ENCODE measurements around the gene ST3GAL3.

The ST3GAL3 gene

DNA sequence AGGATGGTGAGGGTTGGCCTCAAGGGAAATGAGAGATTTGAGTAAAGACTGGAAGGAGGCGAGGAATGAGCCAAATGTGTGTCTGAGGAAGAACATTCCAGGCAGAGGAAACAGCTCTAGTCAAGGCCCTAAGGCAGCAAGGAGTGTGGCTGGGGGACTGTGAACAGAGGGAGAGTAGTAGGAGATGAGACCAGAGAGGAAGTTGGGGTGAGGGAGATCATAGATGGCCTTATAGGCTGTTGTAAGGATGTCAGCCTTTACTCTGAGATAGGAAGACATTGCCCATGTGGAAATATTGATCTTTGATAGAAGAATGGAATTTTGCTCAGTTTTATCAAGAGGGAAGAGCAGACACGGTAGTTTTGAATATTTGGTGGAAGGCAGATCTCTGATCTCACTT, 171.1 kb downstream of the ST3GAL3 start:
- no peak overlapping the region for H2BK5ac ChIP-seq (ENCODE audit: low read length)
- H2BK15ac ChIP-seq (replicated peaks; ENCODE audit: low read depth) = no peak overlapping the region
- no peak overlapping the region for H3K4me3 ChIP-seq (ENCODE audit: low read length)
- H3K23ac ChIP-seq (ENCODE audit: low read length) = no peak overlapping the region
- H2BK120ac ChIP-seq (ENCODE audit: low read depth, low read length) = no peak overlapping the region
- no peaks in the 10 kb centered on the region for H3K27me3 ChIP-seq (ENCODE audit: insufficient read depth, low read length, poor library complexity)
- no peak overlapping the region for H3K9ac ChIP-seq (ENCODE audit: low read length)
- H3K4me2 ChIP-seq (ENCODE audit: low read length) = no peak overlapping the region
- H3K56ac ChIP-seq (ENCODE audit: low read length) = no peak overlapping the region
- no peak overlapping the region for H4K8ac ChIP-seq (ENCODE audit: low read depth, low read length)
- H3K79me1 ChIP-seq (ENCODE audit: low read length) = no peaks in the 10 kb centered on the region
- H3K4ac ChIP-seq (ENCODE audit: low read depth, low read length) = no peak overlapping the region
- no peak overlapping the region for H3K18ac ChIP-seq (ENCODE audit: low read length)
- no peaks in the 10 kb centered on the region for H3K79me2 ChIP-seq (ENCODE audit: control insufficient read depth, insufficient read depth, low read length)
- peak; percentile 18 for DNase-seq
- H4K5ac ChIP-seq (ENCODE audit: low read length) = no peak overlapping the region
- no CpG with 5 or more reads among the region's 2 CpGs for WGBS (ENCODE audit: extremely low coverage, insufficient coverage, low lambda C conversion rate)
- H3K4me1 ChIP-seq (ENCODE audit: control insufficient read depth, low read depth, low read length) = peaks cover 16% of the 10 kb centered on the region
- no peak overlapping the region for H3K27ac ChIP-seq (ENCODE audit: low read depth, low read length)
- no peaks in the 10 kb centered on the region for H3K36me3 ChIP-seq (ENCODE audit: control insufficient read depth, insufficient read depth, low read length)
- H2AK5ac ChIP-seq (ENCODE audit: low read length) = no peak overlapping the region

- H4K5ac ChIP-seq (ENCODE audit: low read length) = no peak overlapping the region
- no peak overlapping the region for H3K23ac ChIP-seq (ENCODE audit: low read length)
- H2AK5ac ChIP-seq (ENCODE audit: low read length) = no peak overlapping the region
- DNase-seq = no peak
- no CpG with 5 or more reads among the region's 4 CpGs for WGBS (ENCODE audit: extremely low coverage, insufficient coverage, low lambda C conversion rate)
- no peak overlapping the region for H3K18ac ChIP-seq (ENCODE audit: low read length)
- no peaks in the 10 kb centered on the region for H3K79me1 ChIP-seq (ENCODE audit: low read length)
- peaks cover 16% of the 10 kb centered on the region for H3K4me1 ChIP-seq (ENCODE audit: control insufficient read depth, low read depth, low read length)
- H3K56ac ChIP-seq (ENCODE audit: low read length) = no peak overlapping the region
- H3K9ac ChIP-seq (ENCODE audit: low read length) = no peak overlapping the region
- no peak overlapping the region for H3K27ac ChIP-seq (ENCODE audit: low read depth, low read length)
- H3K4me3 ChIP-seq (ENCODE audit: low read length) = no peak overlapping the region
- H2BK120ac ChIP-seq (ENCODE audit: low read depth, low read length) = no peak overlapping the region
- H3K4me2 ChIP-seq (ENCODE audit: low read length) = no peak overlapping the region
- no peaks in the 10 kb centered on the region for H3K79me2 ChIP-seq (ENCODE audit: control insufficient read depth, insufficient read depth, low read length)
- H4K8ac ChIP-seq (ENCODE audit: low read depth, low read length) = no peak overlapping the region
- no peak overlapping the region for H2BK5ac ChIP-seq (ENCODE audit: low read length)
- H2BK15ac ChIP-seq (replicated peaks; ENCODE audit: low read depth) = no peak overlapping the region
- no peaks in the 10 kb centered on the region for H3K36me3 ChIP-seq (ENCODE audit: control insufficient read depth, insufficient read depth, low read length)
- no peaks in the 10 kb centered on the region for H3K27me3 ChIP-seq (ENCODE audit: insufficient read depth, low read length, poor library complexity)
- H3K4ac ChIP-seq (ENCODE audit: low read depth, low read length) = no peak overlapping the region
Measured at GRCh38 chr1:43878854-43879253, 171.5 kb downstream of the ST3GAL3 start.

- no peak overlapping the region for H3K4me2 ChIP-seq (ENCODE audit: low read length)
- peaks cover 16% of the 10 kb centered on the region for H3K4me1 ChIP-seq (ENCODE audit: control insufficient read depth, low read depth, low read length)
- no peak overlapping the region for H2BK5ac ChIP-seq (ENCODE audit: low read length)
- H4K8ac ChIP-seq (ENCODE audit: low read depth, low read length) = no peak overlapping the region
- no peak overlapping the region for H3K4me3 ChIP-seq (ENCODE audit: low read length)
- no peak overlapping the region for H4K5ac ChIP-seq (ENCODE audit: low read length)
- no peak overlapping the region for H3K9ac ChIP-seq (ENCODE audit: low read length)
- 100% methylated on average over 1 of the region's 4 CpGs for WGBS (ENCODE audit: extremely low coverage, insufficient coverage, low lambda C conversion rate)
- H3K36me3 ChIP-seq (ENCODE audit: control insufficient read depth, insufficient read depth, low read length) = no peaks in the 10 kb centered on the region
- no peak overlapping the region for H2BK15ac ChIP-seq (replicated peaks; ENCODE audit: low read depth)
- H3K56ac ChIP-seq (ENCODE audit: low read length) = no peak overlapping the region
- H3K4ac ChIP-seq (ENCODE audit: low read depth, low read length) = no peak overlapping the region
- no peak overlapping the region for H3K18ac ChIP-seq (ENCODE audit: low read length)
- no peak overlapping the region for H3K23ac ChIP-seq (ENCODE audit: low read length)
- no peak overlapping the region for H2AK5ac ChIP-seq (ENCODE audit: low read length)
- no peak overlapping the region for H2BK120ac ChIP-seq (ENCODE audit: low read depth, low read length)
- no peaks in the 10 kb centered on the region for H3K27me3 ChIP-seq (ENCODE audit: insufficient read depth, low read length, poor library complexity)
- no peak for DNase-seq
- no peaks in the 10 kb centered on the region for H3K79me2 ChIP-seq (ENCODE audit: control insufficient read depth, insufficient read depth, low read length)
- no peaks in the 10 kb centered on the region for H3K79me1 ChIP-seq (ENCODE audit: low read length)
- H3K27ac ChIP-seq (ENCODE audit: low read depth, low read length) = no peak overlapping the region
Measured at GRCh38 chr1:43879414-43879813, 172.1 kb downstream of the ST3GAL3 start.

- Histone ChIP-seq H2BK5ac (ENCODE audit: low read length) (no peak overlapping the region), H3K36me3 (ENCODE audit: control insufficient read depth, insufficient read depth, low read length) (no peaks in the 10 kb centered on the region), H3K79me2 (ENCODE audit: control insufficient read depth, insufficient read depth, low read length) (no peaks in the 10 kb centered on the region), H3K4me2 (ENCODE audit: low read length) (no peak overlapping the region), H4K8ac (ENCODE audit: low read depth, low read length) (no peak overlapping the region), H3K4me1 (ENCODE audit: control insufficient read depth, low read depth, low read length) (peaks cover 16% of the 10 kb centered on the region), H3K4me3 (ENCODE audit: low read length) (no peak overlapping the region), H4K5ac (ENCODE audit: low read length) (no peak overlapping the region), H3K79me1 (ENCODE audit: low read length) (no peaks in the 10 kb centered on the region), H2AK5ac (ENCODE audit: low read length) (no peak overlapping the region), H3K27ac (ENCODE audit: low read depth, low read length) (no peak overlapping the region), H3K18ac (ENCODE audit: low read length) (no peak overlapping the region), H3K27me3 (ENCODE audit: insufficient read depth, low read length, poor library complexity) (no peaks in the 10 kb centered on the region), H3K9ac (ENCODE audit: low read length) (no peak overlapping the region), H2BK120ac (ENCODE audit: low read depth, low read length) (no peak overlapping the region), H3K23ac (ENCODE audit: low read length) (no peak overlapping the region), H3K4ac (ENCODE audit: low read depth, low read length) (no peak overlapping the region), H3K56ac (ENCODE audit: low read length) (no peak overlapping the region), H2BK15ac (replicated peaks; ENCODE audit: low read depth) (no peak overlapping the region)
- peak; percentile 50 for DNase-seq
- no CpG with 5 or more reads among the region's 2 CpGs for WGBS (ENCODE audit: extremely low coverage, insufficient coverage, low lambda C conversion rate)
Measured at GRCh38 chr1:43879996-43880395, 172.7 kb downstream of the ST3GAL3 start.

DNA sequence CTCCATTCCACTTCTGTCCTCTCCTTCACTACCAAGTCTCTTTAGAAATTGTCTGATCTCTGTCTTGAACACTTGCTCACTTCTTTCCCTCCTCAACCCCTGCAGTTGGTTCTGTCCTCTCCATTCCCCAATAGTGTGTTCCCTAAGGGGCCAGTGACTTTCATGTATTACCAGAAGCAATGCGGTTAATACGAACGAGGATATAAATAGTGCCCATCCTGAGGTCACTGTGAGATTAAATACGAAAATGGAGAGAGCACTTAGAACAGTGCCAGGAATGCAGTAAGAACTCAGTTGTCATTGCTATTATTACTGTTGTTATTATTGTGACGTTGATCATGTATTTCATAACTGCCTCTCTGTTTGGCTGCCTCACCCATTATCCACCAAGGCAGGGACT, 173.3 kb downstream of the ST3GAL3 start:
- Histone ChIP-seq H3K79me2 (ENCODE audit: control insufficient read depth, insufficient read depth, low read length) (no peaks in the 10 kb centered on the region), H3K4ac (ENCODE audit: low read depth, low read length) (no peak overlapping the region), H3K56ac (ENCODE audit: low read length) (no peak overlapping the region), H3K27me3 (ENCODE audit: insufficient read depth, low read length, poor library complexity) (no peaks in the 10 kb centered on the region), H3K4me1 (ENCODE audit: control insufficient read depth, low read depth, low read length) (peaks cover 12% of the 10 kb centered on the region), H3K36me3 (ENCODE audit: control insufficient read depth, insufficient read depth, low read length) (no peaks in the 10 kb centered on the region), H2AK5ac (ENCODE audit: low read length) (no peak overlapping the region), H3K79me1 (ENCODE audit: low read length) (no peaks in the 10 kb centered on the region), H3K4me2 (ENCODE audit: low read length) (no peak overlapping the region), H3K23ac (ENCODE audit: low read length) (no peak overlapping the region), H2BK15ac (replicated peaks; ENCODE audit: low read depth) (no peak overlapping the region), H4K8ac (ENCODE audit: low read depth, low read length) (no peak overlapping the region), H4K5ac (ENCODE audit: low read length) (no peak overlapping the region), H3K4me3 (ENCODE audit: low read length) (no peak overlapping the region), H2BK120ac (ENCODE audit: low read depth, low read length) (no peak overlapping the region), H2BK5ac (ENCODE audit: low read length) (no peak overlapping the region), H3K27ac (ENCODE audit: low read depth, low read length) (no peak overlapping the region), H3K18ac (ENCODE audit: low read length) (no peak overlapping the region), H3K9ac (ENCODE audit: low read length) (no peak overlapping the region)
- no CpG with 5 or more reads among the region's 5 CpGs for WGBS (ENCODE audit: extremely low coverage, insufficient coverage, low lambda C conversion rate)
- DNase-seq = no peak

- Histone ChIP-seq H2BK5ac (ENCODE audit: low read length) (no peak overlapping the region), H3K4me2 (ENCODE audit: low read length) (no peak overlapping the region), H3K4ac (ENCODE audit: low read depth, low read length) (no peak overlapping the region), H3K9ac (ENCODE audit: low read length) (no peak overlapping the region), H2BK120ac (ENCODE audit: low read depth, low read length) (no peak overlapping the region), H3K18ac (ENCODE audit: low read length) (no peak overlapping the region), H4K5ac (ENCODE audit: low read length) (no peak overlapping the region), H3K4me3 (ENCODE audit: low read length) (no peak overlapping the region), H2AK5ac (ENCODE audit: low read length) (no peak overlapping the region), H3K56ac (ENCODE audit: low read length) (no peak overlapping the region), H3K36me3 (ENCODE audit: control insufficient read depth, insufficient read depth, low read length) (no peaks in the 10 kb centered on the region), H2BK15ac (replicated peaks; ENCODE audit: low read depth) (no peak overlapping the region), H3K23ac (ENCODE audit: low read length) (peak overlapping the region; percentile 57), H3K27ac (ENCODE audit: low read depth, low read length) (no peak overlapping the region), H3K79me1 (ENCODE audit: low read length) (no peaks in the 10 kb centered on the region), H3K27me3 (ENCODE audit: insufficient read depth, low read length, poor library complexity) (no peaks in the 10 kb centered on the region), H3K4me1 (ENCODE audit: control insufficient read depth, low read depth, low read length) (peaks cover 12% of the 10 kb centered on the region), H3K79me2 (ENCODE audit: control insufficient read depth, insufficient read depth, low read length) (no peaks in the 10 kb centered on the region), H4K8ac (ENCODE audit: low read depth, low read length) (no peak overlapping the region)
- whole genome bisulfite sequencing (ENCODE audit: extremely low coverage, insufficient coverage, low lambda C conversion rate) = no CpG with 5 or more reads among the region's 4 CpGs
- peak; percentile 70 for DNase-seq
Measured at GRCh38 chr1:43881415-43881814, 174.1 kb downstream of the ST3GAL3 start.
